ENCODE results near the gene DNM1.

DNM1 gene

GRCh38 chr9:128205296-128205944 lies 2.2 kb downstream of the DNM1 start:
- no peak for DNase-seq (ENCODE audit: low read depth in 2 of 2)

- DNase-seq (ENCODE audit: low read depth in 2 of 2): no peak
These were observed 3.3 kb downstream of the DNM1 start for GRCh38 chr9:128206484-128206883.

GRCh38 chr9:128206916-128207910 lies 4.0 kb downstream of the DNM1 start:
- no peak for DNase-seq (ENCODE audit: low read depth in 2 of 2)

- no peak for DNase-seq (ENCODE audit: low read depth in 2 of 2)
These were observed 5.2 kb downstream of the DNM1 start for GRCh38 chr9:128208386-128208785.

GRCh38 chr9:128208946-128209669 lies 5.9 kb downstream of the DNM1 start:
- no peak for DNase-seq (ENCODE audit: low read depth in 2 of 2)

GRCh38 chr9:128211186-128211980 lies 8.2 kb downstream of the DNM1 start:
- no peak for DNase-seq (ENCODE audit: low read depth in 2 of 2)

GRCh38 chr9:128211981-128212281 lies 8.8 kb downstream of the DNM1 start:
- DNase-seq (ENCODE audit: low read depth in 2 of 2): no peak

GRCh38 chr9:128213746-128214497 lies 10.7 kb downstream of the DNM1 start:
- no peak for DNase-seq (ENCODE audit: low read depth in 2 of 2)

GRCh38 chr9:128214571-128215490 lies 11.7 kb downstream of the DNM1 start:
- DNase-seq (ENCODE audit: low read depth in 2 of 2): no peak

GRCh38 chr9:128215491-128216409 lies 12.6 kb downstream of the DNM1 start:
- no peak for DNase-seq (ENCODE audit: low read depth in 2 of 2)

GRCh38 chr9:128216781-128217553 lies 13.8 kb downstream of the DNM1 start:
- no peak for DNase-seq (ENCODE audit: low read depth in 2 of 2)

- no peak for DNase-seq (ENCODE audit: low read depth in 2 of 2)
These were observed 15.0 kb downstream of the DNM1 start for GRCh38 chr9:128218172-128218517.

- peak; percentile 86 to 94 for DNase-seq (ENCODE audit: low read depth in 2 of 2)
These were observed 15.6 kb downstream of the DNM1 start for GRCh38 chr9:128218518-128219389.

- DNase-seq (ENCODE audit: low read depth in 2 of 2): no peak
These were observed 16.7 kb downstream of the DNM1 start for GRCh38 chr9:128219831-128220230.

- DNase-seq (ENCODE audit: low read depth in 2 of 2): no peak
These were observed 18.8 kb downstream of the DNM1 start for GRCh38 chr9:128222026-128222425.

GRCh38 chr9:128222880-128223670 lies 19.9 kb downstream of the DNM1 start:
- DNase-seq (ENCODE audit: low read depth in 2 of 2): no peak
